Measurements from ENCODE around the gene STARD5.

Gene STARD5

GRCh38 chr15:81312790-81313543, 11.0 kb downstream of the STARD5 start:
- DNase-seq (ENCODE audit: low read depth in 2 of 2, low spot score in 1 of 2): no peak

GRCh38 chr15:81311752-81312464, 12.0 kb downstream of the STARD5 start:
- no peak for DNase-seq (ENCODE audit: low read depth in 2 of 2, low spot score in 1 of 2)

- DNase-seq (ENCODE audit: low read depth in 2 of 2, low spot score in 1 of 2): no peak
Observed at GRCh38 chr15:81310480-81310879, 13.5 kb downstream of the STARD5 start.

GRCh38 chr15:81309647-81310450, 14.1 kb downstream of the STARD5 start:
- no peak for DNase-seq (ENCODE audit: low read depth in 2 of 2, low spot score in 1 of 2)

GRCh38 chr15:81308260-81308659, 15.7 kb downstream of the STARD5 start:
- no peak for DNase-seq (ENCODE audit: low read depth in 2 of 2, low spot score in 1 of 2)

- DNase-seq (ENCODE audit: low read depth in 2 of 2, low spot score in 1 of 2): no peak
Observed at GRCh38 chr15:81304226-81304625, 19.7 kb downstream of the STARD5 start.

- no peak for DNase-seq (ENCODE audit: low read depth in 2 of 2, low spot score in 1 of 2)
Observed at GRCh38 chr15:81303244-81304225, 20.4 kb downstream of the STARD5 start.

- DNase-seq (ENCODE audit: low read depth in 2 of 2, low spot score in 1 of 2): no peak
Observed at GRCh38 chr15:81302701-81303109, 21.2 kb downstream of the STARD5 start.

- DNase-seq (ENCODE audit: low read depth in 2 of 2, low spot score in 1 of 2): no peak
Observed at GRCh38 chr15:81301815-81302399, 22.0 kb downstream of the STARD5 start.

- DNase-seq (ENCODE audit: low read depth in 2 of 2, low spot score in 1 of 2): no peak
Observed at GRCh38 chr15:81301385-81301784, 22.6 kb downstream of the STARD5 start.

- DNase-seq (ENCODE audit: low read depth in 2 of 2, low spot score in 1 of 2): no peak
Observed at GRCh38 chr15:81299630-81300273, 24.2 kb downstream of the STARD5 start.

- no peak for DNase-seq (ENCODE audit: low read depth in 2 of 2, low spot score in 1 of 2)
Observed at GRCh38 chr15:81299156-81299555, 24.8 kb downstream of the STARD5 start.

GRCh38 chr15:81298611-81299010, 25.3 kb downstream of the STARD5 start:
- DNase-seq (ENCODE audit: low read depth in 2 of 2, low spot score in 1 of 2): no peak

GRCh38 chr15:81297603-81298575, 26.1 kb downstream of the STARD5 start:
- DNase-seq (ENCODE audit: low read depth in 2 of 2, low spot score in 1 of 2): no peak

- no peak for DNase-seq (ENCODE audit: low read depth in 2 of 2, low spot score in 1 of 2)
Observed at GRCh38 chr15:81297147-81297572, 26.8 kb downstream of the STARD5 start.

- DNase-seq (ENCODE audit: low read depth in 2 of 2, low spot score in 1 of 2): peak in 1 of 2 donors; percentile 47
Observed at GRCh38 chr15:81296673-81297072, 27.3 kb downstream of the STARD5 start.

- no peak for DNase-seq (ENCODE audit: low read depth in 2 of 2, low spot score in 1 of 2)
Observed at GRCh38 chr15:81296186-81296585, 27.8 kb downstream of the STARD5 start.

GRCh38 chr15:81295486-81296121, 28.3 kb downstream of the STARD5 start:
- DNase-seq (ENCODE audit: low read depth in 2 of 2, low spot score in 1 of 2): no peak

Data from stimulated activated CD8-positive, alpha-beta memory T cell treated with anti-CD3 and anti-CD28 coated beads, Interleukin-4, amount 100 ng/mL, for 4 hours (primary cell).